IMR-90 (cell line): ENCODE results near the gene COL12A1. TPM values are rescaled to one million over a fixed set of nuclear protein-coding genes. Genes with fewer than 3 reads are reported as not detected.

Experiments
- ATAC-seq: fragments of 200-7000 bp; cut with Tn5 transposase; 2 replicates; pipeline ENCODE4 v1.9.1; 2020; ENCODE audit warnings: low read depth, mild to moderate bottlenecking, moderate library complexity
- BruUV-seq: library from RNA; stranded (reverse); fragments of 400-500 nt; replicated peaks from 2 replicates; lab custom pipeline; 2021; lab: Mats Ljungman, UMichigan
- CTCF ChIA-PET: fragments of 300-600 bp; formaldehyde crosslinking; extraction: SDS; loops from one replicate; lab custom pipeline; 2021; ENCODE audit warnings: antibody characterized with exemption; lab: Yijun Ruan, JAX
- POLR2A ChIA-PET: fragments of 300-600 bp; sonication (Branson Sonifier 250); formaldehyde crosslinking; loops from one replicate; lab custom pipeline; 2022; ENCODE audit warnings: antibody characterized with exemption; ENCODE audit not compliant: unreplicated experiment; lab: Charles Lee
- DNase-seq: peaks from one replicate; pipeline ENCODE4 v3.0.0; 2013
- H2AFZ ChIP-seq: replicated peaks from 2 replicates; pipeline ENCODE3; 2013; ENCODE audit warnings: low read length, mild to moderate bottlenecking; ENCODE audit not compliant: poor library complexity
- H2AK5ac ChIP-seq: 2 replicates; pipeline ENCODE4 v1.6.1; 2013; ENCODE audit warnings: low read depth, low read length, inconsistent platforms
- H2AK9ac ChIP-seq: replicated peaks from 2 replicates; pipeline ENCODE3; 2013; ENCODE audit warnings: mild to moderate bottlenecking, low read depth, low read length, moderate library complexity; ENCODE audit not compliant: poor library complexity
- H2BK120ac ChIP-seq: 2 replicates; pipeline ENCODE4 v1.6.1; 2013; ENCODE audit warnings: low read depth, low read length, inconsistent platforms
- H2BK15ac ChIP-seq: 3 replicates; pipeline ENCODE4 v1.6.1; 2013; ENCODE audit warnings: low read depth, low read length, inconsistent platforms
- H2BK20ac ChIP-seq: 2 replicates; pipeline ENCODE4 v1.6.1; 2013; ENCODE audit warnings: low read depth, mild to moderate bottlenecking, inconsistent platforms, low read length, moderate library complexity
- H2BK5ac ChIP-seq: 2 replicates; pipeline ENCODE4 v1.6.1; 2013; ENCODE audit warnings: mild to moderate bottlenecking, low read depth, low read length, inconsistent platforms; ENCODE audit not compliant: poor library complexity, severe bottlenecking
- H3K14ac ChIP-seq: replicated peaks from 2 replicates; pipeline ENCODE4 v1.6.1; 2013; ENCODE audit warnings: low read depth, low read length, inconsistent platforms
- H3K18ac ChIP-seq: 2 replicates; pipeline ENCODE4 v1.6.1; 2013; ENCODE audit warnings: low read depth, low read length, control low read depth
- H3K23ac ChIP-seq: 2 replicates; pipeline ENCODE4 v1.6.1; 2013; ENCODE audit warnings: low read depth, low read length, inconsistent platforms
- H3K27ac ChIP-seq: 2 replicates; pipeline ENCODE4 v1.5.1; 2013; ENCODE audit warnings: mild to moderate bottlenecking, control low read depth, low read length; ENCODE audit not compliant: insufficient read depth
- H3K27me3 ChIP-seq: 2 replicates; pipeline ENCODE4 v1.6.1; 2013; ENCODE audit warnings: low read length; ENCODE audit not compliant: control insufficient read depth, insufficient read depth
- H3K36me3 ChIP-seq: 2 replicates; pipeline ENCODE4 v1.6.1; 2013; ENCODE audit warnings: low read length, mixed read lengths; ENCODE audit not compliant: control insufficient read depth, insufficient read depth
- H3K4ac ChIP-seq: 2 replicates; pipeline ENCODE4 v1.6.1; 2013; ENCODE audit warnings: low read depth, low read length, inconsistent platforms
- H3K4me1 ChIP-seq: 2 replicates; pipeline ENCODE4 v1.6.1; 2013; ENCODE audit warnings: low read length, mixed read lengths; ENCODE audit not compliant: control insufficient read depth, insufficient read depth
- H3K4me2 ChIP-seq: 2 replicates; pipeline ENCODE4 v1.6.1; 2013; ENCODE audit warnings: low read depth, mild to moderate bottlenecking, control low read depth, low read length, moderate library complexity
- H3K4me3 ChIP-seq: 2 replicates; pipeline ENCODE4 v1.5.1; 2013; ENCODE audit warnings: low read depth, mild to moderate bottlenecking, control low read depth, low read length, moderate library complexity; ENCODE audit not compliant: insufficient read depth
- H3K56ac ChIP-seq: 2 replicates; pipeline ENCODE4 v1.6.1; 2013; ENCODE audit warnings: low read length, inconsistent platforms; ENCODE audit not compliant: insufficient read depth; ENCODE audit errors: extremely low read depth
- H3K79me1 ChIP-seq, 2 experiments: 2 replicates each; pipeline ENCODE4 v1.6.1; 2013; ENCODE audit warnings: low read length in 2 of 2, inconsistent platforms in 1 of 2, low read depth in 1 of 2
- H3K9ac ChIP-seq: 2 replicates; pipeline ENCODE4 v1.6.1; 2013; ENCODE audit warnings: low read depth, low read length, control low read depth
- H3K9me1 ChIP-seq: 2 replicates; pipeline ENCODE4 v1.6.1; 2013; ENCODE audit warnings: low read length, inconsistent platforms; ENCODE audit not compliant: insufficient read depth
- H3K9me3 ChIP-seq: 2 replicates; pipeline ENCODE4 v1.6.1; 2013; ENCODE audit warnings: low read length; ENCODE audit not compliant: control insufficient read depth, insufficient read depth
- H4K20me1 ChIP-seq: 2 replicates; pipeline ENCODE4 v1.6.1; 2013; ENCODE audit warnings: low read length, inconsistent platforms; ENCODE audit not compliant: insufficient read depth
- H4K5ac ChIP-seq: 2 replicates; pipeline ENCODE4 v1.6.1; 2013; ENCODE audit warnings: mild to moderate bottlenecking, low read depth, low read length, control low read depth
- H4K8ac ChIP-seq, 2 experiments: 2 replicates each; pipeline ENCODE4 v1.6.1; 2013; ENCODE audit warnings: low read depth in 2 of 2, low read length in 2 of 2, control low read depth in 1 of 2, inconsistent platforms in 1 of 2
- H4K91ac ChIP-seq: 2 replicates; pipeline ENCODE4 v1.6.1; 2013; ENCODE audit warnings: low read depth, low read length, inconsistent platforms; ENCODE audit not compliant: insufficient read depth
- MAZ ChIP-seq: IDR thresholded peaks from 2 replicates; pipeline ENCODE4 v1.6.1; 2012; ENCODE audit warnings: low read depth, mild to moderate bottlenecking, low read length, improper control_type of control experiment, moderate library complexity, borderline replicate concordance
- POLR2A ChIP-seq: IDR thresholded peaks from 2 replicates; pipeline ENCODE4 v1.6.1; 2012; ENCODE audit warnings: mild to moderate bottlenecking, low read depth, low read length
- RFX5 ChIP-seq: IDR thresholded peaks from 2 replicates; pipeline ENCODE4 v1.8.0; 2012; ENCODE audit warnings: low read depth, mild to moderate bottlenecking, low read length, moderate library complexity
- USF2 ChIP-seq: fragments of 150-350 bp; IDR thresholded peaks from 2 replicates; pipeline ENCODE4 v1.6.1; 2017; ENCODE audit warnings: mild to moderate bottlenecking, antibody characterized with exemption, low read length, low read depth
- WGBS, 2 experiments: methylation state at CpG; one replicate each; pipeline versions ENCODE4 v1.1.5 to v1.1.7; 2013; ENCODE audit warnings: missing lambda C conversion rate in 2 of 2; ENCODE audit not compliant: insufficient read length in 1 of 2; ENCODE audit errors: extremely low coverage in 2 of 2; 5-methylcytosine and 5-hydroxymethylcytosine counted together
- dilution Hi-C: fragments of 300-500 bp; cut with HindIII; formaldehyde crosslinking; loops from one replicate; pipeline ENCODE4 v1.14.3; 2018; ENCODE audit warnings: low sequenced_read_pairs; ENCODE audit not compliant: unreplicated experiment
- in situ Hi-C: fragments of 300-500 bp; cut with MboI; formaldehyde crosslinking; loops from 3 replicates; pipeline ENCODE4 v1.14.3; 2019; ENCODE audit warnings: low sequenced_read_pairs, inconsistent platforms, mixed read lengths
- intact Hi-C: fragments of 100-400 bp; cut with micrococcal nuclease; formaldehyde crosslinking; loops from 2 replicates; pipeline ENCODE4 v1.10.0; 2022
- polyA plus RNA-seq, 3 experiments: library from polyadenylated mRNA; depleted of rRNA; stranded (reverse); fragments of >200 nt; gene quantifications; 2 replicates each; pipeline ENCODE4 v1.2.3, GENCODE V29; 2012; ENCODE audit warnings: low replicate concordance in 1 of 3
- total RNA-seq: library from RNA; depleted of rRNA; stranded (reverse); fragments of >200 nt; gene quantifications from 2 replicates; pipeline ENCODE4 v1.2.3, GENCODE V29; 2012

Gene COL12A1
- total and polyA plus RNA-seq, 2 of the 4 experiments (the other 2 are of a cell fraction) = 350 to 452 TPM

GRCh38 chr6:75167325-75167724, 38.5 kb downstream of the COL12A1 start:
- H3K4me1 ChIP-seq = peaks cover 7% of the 10 kb centered on the region
- DNase-seq (no peak), ATAC-seq (no peak)
- no peak overlapping the region for H3K9ac ChIP-seq
- H3K4me3 ChIP-seq = no peak overlapping the region
- peaks cover 29% of the 10 kb centered on the region for H3K36me3 ChIP-seq
- H2BK15ac ChIP-seq = no peak overlapping the region
- ChIA-PET CTCF (interaction anchor here (0.7 kb wide), 1 partner anchor 30 kb away, joined by 3 read pairs; no protein-coding TSS in a partner anchor), POLR2A (no interaction called here)
- dilution Hi-C loops (no loop called here), in situ Hi-C loops (no loop called here), intact Hi-C loops (no loop called here)
- H3K56ac ChIP-seq = no peak overlapping the region
- H2BK20ac ChIP-seq = no peak overlapping the region
- 0 out of 2 replicates have a peak, but pooled peaks cover 2% of the 10 kb centered on the region for H3K9me3 ChIP-seq
- no peaks in the 10 kb centered on the region for H3K27me3 ChIP-seq
- H3K27ac ChIP-seq = no peak overlapping the region; the same call in 1 of the 2 replicates
- no peak overlapping the region for H3K23ac ChIP-seq
- H4K91ac ChIP-seq = no peak overlapping the region
- no peak overlapping the region for H2AFZ ChIP-seq
- H3K9me1 ChIP-seq = peaks cover 8% of the 10 kb centered on the region
- TF ChIP-seq MAZ = no peak
- TF ChIP-seq POLR2A = no peak
- TF ChIP-seq RFX5 = no peak
- TF ChIP-seq USF2 = no peak
- H2BK120ac ChIP-seq = no peak overlapping the region
- H4K5ac ChIP-seq = no peak overlapping the region
- no peak overlapping the region for H4K8ac ChIP-seq
- no peak overlapping the region for H3K4me2 ChIP-seq
- peak overlapping the region; percentile 44 for H2BK5ac ChIP-seq
- H2AK5ac ChIP-seq = no peak overlapping the region
- no TSS peak for BruUV-seq
- no peak overlapping the region for H3K14ac ChIP-seq
- peaks cover 41% of the 10 kb centered on the region for H4K20me1 ChIP-seq
- no peak overlapping the region for H2AK9ac ChIP-seq
- H3K79me1 ChIP-seq = peaks cover 28 to 50% of the 10 kb centered on the region in 2 experiments
- no CpG with 5 or more reads among the region's 3 CpGs for WGBS, 2 experiments
- H3K4ac ChIP-seq = no peak overlapping the region
- no peak overlapping the region for H3K18ac ChIP-seq
